ENCODE data around the gene CCDC92. TPM values are rescaled to one million over a fixed set of nuclear protein-coding genes. Genes with fewer than 3 reads are reported as not detected.

CCDC92 gene
- total and polyA plus RNA-seq, 2 donors (not counting 3 experiments of a cell fraction or from before 2014, with no cell fraction given), result 41.2 to 41.6 TPM

DNA sequence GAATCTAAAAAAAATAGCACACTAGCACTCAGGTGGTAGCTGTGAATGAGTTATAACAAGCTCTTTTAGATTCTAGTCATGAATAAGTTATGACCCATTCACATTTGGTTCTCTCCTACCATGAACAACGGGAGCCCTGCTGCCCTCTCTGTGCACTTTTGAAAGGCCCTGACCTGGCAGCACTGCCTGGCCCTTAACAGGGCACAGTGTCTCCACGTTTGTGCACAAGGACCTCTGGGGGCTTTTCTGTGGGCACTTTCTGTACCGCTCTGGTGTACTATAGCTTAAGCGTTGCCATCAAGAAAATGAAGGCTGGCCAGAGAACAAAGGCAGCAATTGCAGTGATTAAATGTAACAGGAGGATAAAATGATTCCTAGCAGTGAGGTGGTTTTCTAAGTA lies 21.2 kb downstream of the CCDC92 start:
- Histone ChIP-seq H2AFZ (ENCODE audit: low read depth, low read length) (no peak overlapping the region), H3K9me3 (replicated peaks; ENCODE audit: control insufficient read depth, insufficient read depth, low read length) (no peaks in the 10 kb centered on the region), H3K4me3 (replicated peaks in 1 of 3; ENCODE audit: insufficient read depth in 1 of 3, low read depth in 1 of 3, low read length in 3 of 3) (no peak overlapping the region), H4K20me1 (replicated peaks; ENCODE audit: control insufficient read depth, extremely low read depth, insufficient read depth, low read length) (peaks cover 2% of the 10 kb centered on the region), H3K27me3 (ENCODE audit: control insufficient read depth in 2 of 2, insufficient read depth in 2 of 2, low read length in 2 of 2) (no peaks in the 10 kb centered on the region), H3K9ac (replicated peaks; ENCODE audit: extremely low read depth, insufficient read depth, low read length) (no peak overlapping the region), H3K79me2 (ENCODE audit: control insufficient read depth, insufficient read depth, low read length) (no peaks in the 10 kb centered on the region), H3K36me3 (ENCODE audit: control insufficient read depth in 2 of 2, extremely low read depth in 1 of 2, insufficient read depth in 2 of 2, low read length in 2 of 2) (no peaks in the 10 kb centered on the region), H3K9me1 (replicated peaks; ENCODE audit: control insufficient read depth, extremely low read depth, insufficient read depth, low read length) (no peaks in the 10 kb centered on the region), H3K4me2 (ENCODE audit: insufficient read depth, low read length) (peak overlapping the region; percentile 77), H3K27ac (ENCODE audit: insufficient read depth, low read depth, low read length) (no peak overlapping the region), H3K4me1 (ENCODE audit: control insufficient read depth, extremely low read depth, insufficient read depth, low read length) (peaks cover 18% of the 10 kb centered on the region)
- BruUV-seq (replicated peaks), result no TSS peak
- POLR2A ChIA-PET, result interaction anchor here (0.8 kb wide), 1 partner anchor 46 kb away, joined by 3 read pairs; no protein-coding TSS in a partner anchor
- CTCF ChIA-PET, result interaction anchor here (0.9 to 1.8 kb wide), 4 partner anchors 9 to 81 kb away, joined by 3 to 10 read pairs (median 6); no protein-coding TSS in a partner anchor
- TF ChIP-seq POLR2AphosphoS5 (IDR thresholded peaks at IDR 0.05; ENCODE audit: insufficient read depth, low read depth, low read length) (no peak), FOS (IDR thresholded peaks at IDR 0.05; ENCODE audit: borderline replicate concordance, insufficient read depth, low read length) (no peak), MYC (IDR thresholded peaks at IDR 0.05; ENCODE audit: low read depth, low read length) (no peak), JUN (IDR thresholded peaks at IDR 0.05; ENCODE audit: borderline replicate concordance, insufficient read depth, insufficient read length, low read depth) (no peak), POLR2A (IDR thresholded peaks at IDR 0.05; ENCODE audit: low read depth, low read length) (no peak), GATA2 (IDR thresholded peaks at IDR 0.05; ENCODE audit: insufficient read depth, insufficient read length, low read depth, low read length) (no peak), EZH2 (IDR thresholded peaks at IDR 0.05; ENCODE audit: borderline replicate concordance, low read depth, low read length, severe bottlenecking) (no peak)
- TF ChIP-seq, protein P1, sequence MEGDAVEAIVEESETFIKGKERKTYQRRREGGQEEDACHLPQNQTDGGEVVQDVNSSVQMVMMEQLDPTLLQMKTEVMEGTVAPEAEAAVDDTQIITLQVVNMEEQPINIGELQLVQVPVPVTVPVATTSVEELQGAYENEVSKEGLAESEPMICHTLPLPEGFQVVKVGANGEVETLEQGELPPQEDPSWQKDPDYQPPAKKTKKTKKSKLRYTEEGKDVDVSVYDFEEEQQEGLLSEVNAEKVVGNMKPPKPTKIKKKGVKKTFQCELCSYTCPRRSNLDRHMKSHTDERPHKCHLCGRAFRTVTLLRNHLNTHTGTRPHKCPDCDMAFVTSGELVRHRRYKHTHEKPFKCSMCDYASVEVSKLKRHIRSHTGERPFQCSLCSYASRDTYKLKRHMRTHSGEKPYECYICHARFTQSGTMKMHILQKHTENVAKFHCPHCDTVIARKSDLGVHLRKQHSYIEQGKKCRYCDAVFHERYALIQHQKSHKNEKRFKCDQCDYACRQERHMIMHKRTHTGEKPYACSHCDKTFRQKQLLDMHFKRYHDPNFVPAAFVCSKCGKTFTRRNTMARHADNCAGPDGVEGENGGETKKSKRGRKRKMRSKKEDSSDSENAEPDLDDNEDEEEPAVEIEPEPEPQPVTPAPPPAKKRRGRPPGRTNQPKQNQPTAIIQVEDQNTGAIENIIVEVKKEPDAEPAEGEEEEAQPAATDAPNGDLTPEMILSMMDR (IDR thresholded peaks at IDR 0.05; ENCODE audit: extremely low read depth in 1 of 2, insufficient read depth in 1 of 2, low read depth in 1 of 2, low read length in 2 of 2), result no peak
- TF ChIP-seq, protein P2, sequence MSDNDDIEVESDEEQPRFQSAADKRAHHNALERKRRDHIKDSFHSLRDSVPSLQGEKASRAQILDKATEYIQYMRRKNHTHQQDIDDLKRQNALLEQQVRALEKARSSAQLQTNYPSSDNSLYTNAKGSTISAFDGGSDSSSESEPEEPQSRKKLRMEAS (IDR thresholded peaks at IDR 0.05; ENCODE audit: insufficient read depth, insufficient read length), result no peak
- FAIRE-seq, result no peak
- dilution Hi-C loops (cut with MboI; ENCODE audit: extremely low pct_ligation_motif_present, low sequenced_read_pairs) (no loop called here), intact Hi-C loops (cut with micrococcal nuclease) (no loop called here)
- DNase-seq (ENCODE audit: low read depth, low spot score), result no peak
